H9 (cell line): ENCODE data around the gene FSTL4. TPM values are rescaled to one million over a fixed set of nuclear protein-coding genes. Genes with fewer than 3 reads are reported as not detected.

Experiments
- DNase-seq: peaks from one replicate; pipeline ENCODE4 v3.0.0-alpha.2; 2017
- H2AFZ ChIP-seq: one replicate; pipeline ENCODE4 v1.6.1; 2013; ENCODE audit warnings: mild to moderate bottlenecking, low read length, control low read depth, moderate library complexity
- H2AK5ac ChIP-seq: 2 replicates; pipeline ENCODE4 v1.6.1; 2013; ENCODE audit warnings: low read length, control low read depth, mixed read lengths; ENCODE audit not compliant: insufficient read length
- H2BK120ac ChIP-seq: one replicate; pipeline ENCODE4 v1.6.1; 2013; ENCODE audit warnings: low read depth, mild to moderate bottlenecking, low read length, control low read depth, inconsistent platforms; ENCODE audit not compliant: poor library complexity, severe bottlenecking
- H2BK12ac ChIP-seq: 2 replicates; pipeline ENCODE4 v1.6.1; 2013; ENCODE audit warnings: low read length, control low read depth, mixed read lengths, low read depth; ENCODE audit not compliant: insufficient read length
- H2BK15ac ChIP-seq: 2 replicates; pipeline ENCODE4 v1.6.1; 2013; ENCODE audit warnings: low read depth, low read length, control low read depth
- H2BK20ac ChIP-seq: one replicate; pipeline ENCODE4 v1.6.1; 2013; ENCODE audit warnings: low read depth, mild to moderate bottlenecking, low read length, control low read depth, inconsistent platforms; ENCODE audit not compliant: poor library complexity, severe bottlenecking
- H2BK5ac ChIP-seq: 2 replicates; pipeline ENCODE4 v1.6.1; 2013; ENCODE audit warnings: low read length, control low read depth, mixed read lengths; ENCODE audit not compliant: insufficient read length
- H3K14ac ChIP-seq: 2 replicates; pipeline ENCODE4 v1.6.1; 2013; ENCODE audit warnings: low read length, control low read depth; ENCODE audit not compliant: insufficient read depth
- H3K18ac ChIP-seq: 2 replicates; pipeline ENCODE4 v1.6.1; 2013; ENCODE audit warnings: low read depth, mild to moderate bottlenecking, mixed read lengths, low read length, control low read depth; ENCODE audit not compliant: insufficient read length
- H3K23ac ChIP-seq: 2 replicates; pipeline ENCODE4 v1.6.1; 2013; ENCODE audit warnings: low read length, control low read depth, mixed read lengths, low read depth; ENCODE audit not compliant: insufficient read length
- H3K23me2 ChIP-seq: 2 replicates; pipeline ENCODE4 v1.6.1; 2013; ENCODE audit warnings: low read depth, mild to moderate bottlenecking, mixed read lengths, low read length, control low read depth; ENCODE audit not compliant: insufficient read length, poor library complexity, severe bottlenecking
- H3K27ac ChIP-seq: 2 replicates; pipeline ENCODE4 v1.5.1; 2013; ENCODE audit warnings: low read length, control low read depth, mixed read lengths, low read depth; ENCODE audit not compliant: insufficient read length
- H3K27me3 ChIP-seq: 2 replicates; pipeline ENCODE4 v1.6.1; 2013; ENCODE audit warnings: low read length, control low read depth, inconsistent platforms; ENCODE audit not compliant: insufficient read depth
- H3K4ac ChIP-seq: 2 replicates; pipeline ENCODE4 v1.6.1; 2013; ENCODE audit warnings: low read depth, mild to moderate bottlenecking, control low read depth, inconsistent platforms, low read length, moderate library complexity
- H3K4me1 ChIP-seq: 2 replicates; pipeline ENCODE4 v1.6.1; 2013; ENCODE audit warnings: low read length, control low read depth, inconsistent platforms; ENCODE audit not compliant: insufficient read depth
- H3K4me2 ChIP-seq: 2 replicates; pipeline ENCODE4 v1.6.1; 2013; ENCODE audit warnings: low read length, control low read depth, mixed read lengths; ENCODE audit not compliant: insufficient read length, insufficient read depth
- H3K56ac ChIP-seq: 2 replicates; pipeline ENCODE4 v1.6.1; 2013; ENCODE audit warnings: low read depth, mild to moderate bottlenecking, mixed read lengths, low read length, control low read depth; ENCODE audit not compliant: insufficient read length
- H3K79me1 ChIP-seq: 2 replicates; pipeline ENCODE4 v1.6.1; 2013; ENCODE audit warnings: low read depth, mild to moderate bottlenecking, moderate library complexity, low read length, control low read depth, inconsistent platforms; ENCODE audit not compliant: insufficient read depth, poor library complexity, severe bottlenecking
- H3K79me2 ChIP-seq: 2 replicates; pipeline ENCODE4 v1.6.1; 2013; ENCODE audit warnings: low read length, control low read depth, inconsistent platforms; ENCODE audit not compliant: insufficient read depth
- H3K9ac ChIP-seq: 2 replicates; pipeline ENCODE4 v1.6.1; 2013; ENCODE audit warnings: low read length, control low read depth, mixed read lengths; ENCODE audit not compliant: insufficient read length; ENCODE audit errors: extremely low read depth
- H3K9me3 ChIP-seq: one replicate; pipeline ENCODE4 v1.6.1; 2013; ENCODE audit warnings: low read depth, low read length, inconsistent platforms; ENCODE audit not compliant: control insufficient read depth
- H3T11ph ChIP-seq: one replicate; pipeline ENCODE4 v1.6.1; 2013; ENCODE audit warnings: mild to moderate bottlenecking, low read length, control low read depth, inconsistent platforms
- H4K20me1 ChIP-seq: one replicate; pipeline ENCODE4 v1.6.1; 2013; ENCODE audit not compliant: control insufficient read depth, insufficient read length, insufficient read depth
- H4K5ac ChIP-seq: 2 replicates; pipeline ENCODE4 v1.6.1; 2013; ENCODE audit warnings: low read depth, mild to moderate bottlenecking, mixed read lengths, low read length, control low read depth; ENCODE audit not compliant: insufficient read length
- H4K8ac ChIP-seq: replicated peaks from 2 replicates; pipeline ENCODE4 v1.6.1; 2013; ENCODE audit warnings: low read length, control low read depth, mixed read lengths, low read depth; ENCODE audit not compliant: insufficient read length
- H4K91ac ChIP-seq: 2 replicates; pipeline ENCODE4 v1.6.1; 2013; ENCODE audit warnings: low read depth, mild to moderate bottlenecking, moderate library complexity, mixed read lengths, low read length, control low read depth; ENCODE audit not compliant: insufficient read length
- H3K27ac Mint-ChIP-seq, 3 experiments: 2 replicates in 2 of 3; 3 replicates in 1 of 3; pipeline ENCODE4 v1.8.0; 2020 to 2021; ENCODE audit warnings: mixed read lengths in 3 of 3, mild to moderate bottlenecking in 1 of 3, moderate library complexity in 1 of 3
- H3K27me3 Mint-ChIP-seq: 2 replicates; pipeline ENCODE4 v1.8.0; 2021; ENCODE audit warnings: low read depth, mild to moderate bottlenecking, moderate library complexity, mixed read lengths
- H3K36me3 Mint-ChIP-seq, 3 experiments: 2 replicates in 2 of 3; 3 replicates in 1 of 3; pipeline ENCODE4 v1.8.0; 2020 to 2021; ENCODE audit warnings: low read depth in 3 of 3, mixed read lengths in 3 of 3; ENCODE audit not compliant: insufficient read depth in 1 of 3
- H3K4me1 Mint-ChIP-seq, 2 experiments: 2 replicates each; pipeline ENCODE4 v1.8.0; 2020; ENCODE audit warnings: mixed read lengths in 2 of 2
- H3K4me3 Mint-ChIP-seq, 2 experiments: 2 replicates in 1 of 2; 3 replicates in 1 of 2; pipeline ENCODE4 v1.8.0; 2020 to 2021; ENCODE audit warnings: mild to moderate bottlenecking in 2 of 2, mixed read lengths in 2 of 2, moderate library complexity in 1 of 2
- H3K9me3 Mint-ChIP-seq, 2 experiments: 2 replicates in 1 of 2; 3 replicates in 1 of 2; pipeline ENCODE4 v1.8.0; 2020; ENCODE audit warnings: mild to moderate bottlenecking in 2 of 2, mixed read lengths in 2 of 2, moderate library complexity in 1 of 2
- CTCF ChIP-seq: fragments of 200-600 bp; sonication (generic); conservative IDR thresholded peaks from 3 replicates; pipeline ENCODE4 v1.8.0; 2021; ENCODE audit warnings: antibody characterized with exemption, mild to moderate bottlenecking
- WGBS: extraction: QIAGEN DNeasy Blood & Tissue Kit; methylation state at CpG from one replicate; pipeline ENCODE4 v1.1.7; 2013; ENCODE audit warnings: missing lambda C conversion rate, low lambda C conversion rate, mixed read lengths; ENCODE audit not compliant: insufficient read length; ENCODE audit errors: extremely low coverage; 5-methylcytosine and 5-hydroxymethylcytosine counted together
- total RNA-seq: library from RNA; stranded (reverse); gene quantifications from 2 replicates; pipeline ENCODE4 v1.2.1, GENCODE V29; 2021

FSTL4 gene
- total RNA-seq, 1 experiment from 2014 or later = 5.7 TPM

- Histone ChIP-seq H3T11ph (no peak overlapping the region), H4K20me1 (no peaks in the 10 kb centered on the region), H3K79me2 (no peaks in the 10 kb centered on the region), H4K91ac (no peak overlapping the region), H3K23ac (no peak overlapping the region), H2AK5ac (no peak overlapping the region), H3K4me1 (no peaks in the 10 kb centered on the region), H2BK15ac (no peak overlapping the region), H3K9ac (no peak overlapping the region), H2BK20ac (no peak overlapping the region), H3K23me2 (no peaks in the 10 kb centered on the region), H3K18ac (no peak overlapping the region), H3K14ac (no peak overlapping the region; the same call in 1 of the 2 replicates), H3K4me2 (no peak overlapping the region), H3K4ac (no peak overlapping the region), H3K27me3 (no peaks in the 10 kb centered on the region), H4K5ac (no peak overlapping the region), H2BK5ac (no peak overlapping the region), H3K56ac (no peak overlapping the region), H3K9me3 (no peaks in the 10 kb centered on the region), H3K27ac (no peak overlapping the region), H2BK12ac (no peak overlapping the region), H2BK120ac (no peak overlapping the region), H4K8ac (no peak overlapping the region), H3K79me1 (no peaks in the 10 kb centered on the region), H2AFZ (no peak overlapping the region)
- peaks cover 5 to 8% of the 10 kb centered on the region in 2 experiments for H3K4me1 Mint-ChIP-seq
- no peak for DNase-seq
- H3K27ac Mint-ChIP-seq = no peak overlapping the region
- no CpG with 5 or more reads among the region's 7 CpGs for WGBS
- H3K27me3 Mint-ChIP-seq = no peaks in the 10 kb centered on the region
- no peak overlapping the region for H3K4me3 Mint-ChIP-seq
- H3K9me3 Mint-ChIP-seq = no peaks in the 10 kb centered on the region; a peak in 1 of 5 replicates
- no peaks in the 10 kb centered on the region for H3K36me3 Mint-ChIP-seq
- TF ChIP-seq CTCF = no peak
These were observed 379.4 kb downstream of the FSTL4 start for GRCh38 chr5:133232911-133233310.
